ENCODE measurements around the gene DLG2. TPM values are rescaled to one million over a fixed set of nuclear protein-coding genes. Genes with fewer than 3 reads are reported as not detected.

DLG2 gene
- total RNA-seq, 1 experiment from 2014 or later: 0.86 TPM

- no peak for DNase-seq (ENCODE audit: low spot score)
These were observed 1396.7 kb downstream of the DLG2 start for GRCh38 chr11:84230402-84230801.

- no peak for DNase-seq (ENCODE audit: low spot score)
These were observed 1399.0 kb downstream of the DLG2 start for GRCh38 chr11:84227970-84228665.

DNA sequence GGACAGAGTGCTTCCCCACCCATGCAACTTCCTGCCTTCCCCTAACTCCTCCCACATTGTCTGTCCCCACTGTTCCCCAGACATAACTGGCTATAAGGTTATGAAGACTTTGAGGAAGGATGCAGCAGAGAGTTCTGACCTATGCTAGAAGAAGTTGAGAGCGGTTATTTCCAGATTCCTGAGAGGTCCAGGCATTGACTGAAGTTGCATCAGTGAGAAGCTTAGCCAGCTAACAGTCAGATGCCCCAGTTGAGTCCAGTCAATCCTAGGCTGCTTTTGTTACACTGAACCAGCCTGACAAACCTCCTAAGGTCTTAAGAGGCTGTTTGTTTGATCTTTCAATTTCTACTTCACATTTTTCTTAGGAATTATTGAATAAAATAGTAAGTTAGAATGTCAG, 1403.1 kb downstream of the DLG2 start:
- no peak for DNase-seq (ENCODE audit: low spot score)

DNA sequence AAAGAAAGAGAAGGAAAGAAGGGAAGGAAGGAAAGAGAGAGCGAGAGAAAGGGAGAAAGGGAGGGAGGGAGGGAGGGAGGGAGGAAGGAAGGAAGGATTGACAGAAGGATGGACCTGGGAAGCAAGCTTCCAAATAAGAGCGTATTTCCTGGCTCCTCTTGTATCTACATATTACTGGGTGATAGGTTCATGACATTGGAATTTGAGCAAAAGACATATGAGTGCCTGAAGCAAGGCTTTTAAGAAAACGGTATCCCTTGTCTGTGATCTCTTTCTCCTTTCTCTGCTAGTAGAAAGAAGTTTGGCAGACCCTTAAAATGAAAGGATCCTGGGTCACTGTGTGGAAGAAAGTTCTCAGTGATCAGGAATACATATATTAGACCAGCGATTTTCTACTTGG, 1408.8 kb downstream of the DLG2 start:
- no peak for DNase-seq (ENCODE audit: low spot score)

DNA sequence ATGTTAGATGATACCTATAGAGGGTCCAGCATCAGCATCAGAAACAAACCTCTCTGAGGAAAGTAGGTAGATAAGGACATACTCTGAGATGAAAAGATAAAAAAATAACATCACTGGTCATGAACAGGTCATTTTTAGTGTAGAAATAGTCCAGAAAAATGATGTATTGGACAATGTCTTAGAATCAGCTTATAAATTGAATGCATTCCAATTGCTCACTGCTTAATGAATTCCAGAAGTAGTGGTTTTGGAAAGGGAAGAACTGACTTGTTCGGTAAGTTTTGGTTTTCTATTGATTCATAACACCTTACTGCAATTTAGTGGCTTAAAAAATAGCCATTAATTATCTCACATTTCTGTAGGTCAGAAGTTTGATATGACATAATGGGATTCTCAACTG, 1411.5 kb downstream of the DLG2 start:
- DNase-seq (ENCODE audit: low spot score): no peak

DNA sequence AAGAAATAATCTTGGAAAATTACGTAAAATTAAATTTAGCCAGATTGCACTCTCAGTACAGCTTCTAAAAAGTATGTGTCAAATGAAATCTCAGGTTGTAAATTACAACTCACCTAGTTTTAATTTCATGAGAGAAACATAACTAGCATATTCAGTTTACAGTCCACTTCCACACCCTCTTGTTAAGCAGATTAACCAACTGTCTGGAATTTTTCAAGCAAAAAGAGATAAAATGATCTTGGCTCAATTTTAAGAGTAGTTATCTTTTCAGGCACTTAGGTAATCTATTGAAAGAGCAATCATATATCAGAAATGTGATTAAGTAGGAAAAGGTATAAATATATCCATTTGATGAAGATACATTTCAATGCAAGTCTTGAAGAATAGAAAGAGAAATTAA, 1412.6 kb downstream of the DLG2 start:
- DNase-seq (ENCODE audit: low spot score): no peak

DNA sequence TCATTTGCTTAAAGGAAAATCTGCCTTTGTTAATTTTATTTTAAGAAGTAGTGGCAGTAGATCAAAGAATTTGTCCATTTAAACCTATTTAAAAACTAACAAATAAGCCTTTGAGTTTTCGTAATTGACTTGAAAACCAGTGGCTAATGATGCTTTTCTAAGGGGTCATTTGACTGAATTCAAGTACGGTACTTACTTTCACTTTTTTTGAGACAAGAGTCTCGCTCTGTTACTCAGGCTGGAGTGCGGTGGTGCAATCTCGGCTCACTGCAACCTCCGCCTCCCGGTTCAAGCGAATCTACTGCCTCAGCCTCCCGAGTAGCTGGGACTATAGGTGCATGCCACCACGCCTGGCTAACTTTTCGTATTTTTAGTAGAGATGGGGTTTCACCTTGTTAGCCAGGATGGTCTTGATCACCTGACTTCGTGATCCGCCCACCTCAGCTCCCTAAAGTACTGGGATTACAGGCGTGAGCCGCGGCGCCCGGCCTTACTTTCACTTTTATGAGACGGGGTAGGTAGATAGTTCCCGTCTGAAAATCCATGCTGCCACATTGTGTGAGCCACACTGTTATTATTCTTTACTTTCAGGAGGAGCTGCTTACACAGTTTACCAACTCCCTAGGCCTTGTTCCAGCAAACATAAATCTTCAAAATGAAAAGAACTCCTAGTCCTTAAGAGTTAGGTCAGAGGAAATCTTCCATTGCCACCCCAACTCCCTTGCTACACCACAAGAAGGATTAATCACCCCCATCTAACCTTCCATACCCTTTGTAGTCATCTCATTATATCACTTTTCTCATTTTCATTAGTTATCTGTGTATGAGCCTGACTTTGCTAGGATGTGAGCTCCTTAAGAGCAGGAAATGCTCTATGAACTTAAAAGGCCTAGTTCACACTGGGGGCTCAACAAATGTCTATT, 1414.4 kb downstream of the DLG2 start:
- DNase-seq (ENCODE audit: low spot score): no peak

DNA sequence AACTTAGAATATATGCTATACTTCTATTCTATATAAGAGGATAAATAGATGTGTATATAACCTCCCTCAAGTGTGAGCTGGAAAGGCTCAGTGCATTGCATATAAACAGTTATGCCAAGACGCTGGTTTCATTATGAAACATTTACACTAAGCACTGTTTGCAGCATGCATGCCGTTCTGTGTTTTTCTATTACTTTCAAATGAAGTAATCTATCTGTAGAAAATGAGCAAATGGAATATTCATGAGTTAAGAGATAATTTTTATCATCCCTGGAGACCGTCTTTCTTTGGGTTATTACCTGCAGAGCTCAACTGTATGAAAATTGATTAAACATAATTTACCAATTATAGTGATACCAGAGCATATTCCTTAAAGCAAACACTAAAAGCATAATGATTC, 1415.2 kb downstream of the DLG2 start:
- no peak for DNase-seq (ENCODE audit: low spot score)

DNA sequence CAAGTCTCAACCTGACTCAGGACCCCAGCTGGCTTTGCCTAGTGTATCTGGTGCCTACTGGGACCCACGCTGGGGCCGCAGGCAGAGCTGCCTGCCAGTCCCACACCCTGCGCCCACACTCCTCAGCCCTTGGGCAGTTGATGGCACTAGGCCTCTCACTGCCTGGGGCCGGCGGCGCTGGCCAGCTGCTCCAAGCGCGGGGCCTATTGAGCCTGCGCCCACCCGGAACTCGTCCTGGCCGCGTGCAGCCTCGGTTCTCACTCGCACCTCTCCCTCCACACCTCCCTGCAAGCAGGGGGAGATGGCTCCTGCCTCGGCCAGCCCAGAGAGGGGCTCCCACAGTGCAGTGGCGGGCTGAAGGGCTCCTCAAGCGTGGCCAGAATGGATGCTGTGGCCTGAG, 1432.4 kb downstream of the DLG2 start:
- no peak for DNase-seq (ENCODE audit: low spot score)

- DNase-seq (ENCODE audit: low spot score): no peak
These were observed 1433.4 kb downstream of the DLG2 start for GRCh38 chr11:84193706-84194105.

DNA sequence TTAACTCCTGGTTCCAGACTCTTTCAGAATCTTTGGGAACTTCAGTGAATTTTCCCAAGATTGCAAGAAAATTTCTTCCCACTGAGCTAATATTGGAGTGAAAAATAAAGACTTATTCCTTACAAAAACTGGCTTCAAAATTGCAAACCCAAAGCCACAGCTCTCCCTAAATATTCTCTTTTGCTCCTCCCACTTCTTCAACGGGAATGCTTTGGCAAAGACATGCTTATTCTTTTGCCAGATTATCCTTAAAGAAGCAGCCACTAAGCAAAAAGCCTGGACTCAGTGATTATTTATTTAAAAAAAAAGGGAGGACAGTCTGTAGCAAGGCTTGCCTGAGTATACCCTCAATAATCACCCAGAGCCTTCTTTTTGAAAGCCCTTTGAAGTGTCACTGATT, 1438.6 kb downstream of the DLG2 start:
- DNase-seq (ENCODE audit: low spot score): no peak

- DNase-seq (ENCODE audit: low spot score): no peak
These were observed 1454.1 kb downstream of the DLG2 start for GRCh38 chr11:84173078-84173477.

DNA sequence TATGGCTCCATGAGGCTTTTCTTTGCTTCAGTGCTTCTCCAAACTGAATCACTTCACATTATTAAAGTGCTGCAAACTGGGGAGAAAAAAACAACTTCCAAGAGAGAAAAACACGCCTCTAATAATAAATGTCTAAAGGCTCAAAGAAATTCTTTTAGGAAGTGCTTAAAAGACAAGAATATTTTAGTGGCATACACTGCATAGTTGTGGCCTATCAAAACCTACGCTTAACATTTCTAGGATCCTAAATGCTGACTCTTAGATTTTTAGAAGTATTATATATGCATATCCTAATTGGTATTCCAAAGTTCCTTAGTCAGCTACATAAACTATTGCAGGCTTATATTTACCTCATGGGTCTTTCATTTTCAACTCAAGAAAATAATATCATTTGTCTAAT, 1462.0 kb downstream of the DLG2 start:
- DNase-seq (ENCODE audit: low spot score): no peak

GRCh38 chr11:84164728-84165127, 1462.4 kb downstream of the DLG2 start:
- DNase-seq (ENCODE audit: low spot score): no peak

- no peak for DNase-seq (ENCODE audit: low spot score)
These were observed 1464.0 kb downstream of the DLG2 start for GRCh38 chr11:84163116-84163515.

- no peak for DNase-seq (ENCODE audit: low spot score)
These were observed 1469.5 kb downstream of the DLG2 start for GRCh38 chr11:84157639-84158038.

- DNase-seq (ENCODE audit: low spot score): no peak
These were observed 1480.3 kb downstream of the DLG2 start for GRCh38 chr11:84146826-84147225.

GRCh38 chr11:84145616-84146185, 1481.4 kb downstream of the DLG2 start:
- no peak for DNase-seq (ENCODE audit: low spot score)

DNA sequence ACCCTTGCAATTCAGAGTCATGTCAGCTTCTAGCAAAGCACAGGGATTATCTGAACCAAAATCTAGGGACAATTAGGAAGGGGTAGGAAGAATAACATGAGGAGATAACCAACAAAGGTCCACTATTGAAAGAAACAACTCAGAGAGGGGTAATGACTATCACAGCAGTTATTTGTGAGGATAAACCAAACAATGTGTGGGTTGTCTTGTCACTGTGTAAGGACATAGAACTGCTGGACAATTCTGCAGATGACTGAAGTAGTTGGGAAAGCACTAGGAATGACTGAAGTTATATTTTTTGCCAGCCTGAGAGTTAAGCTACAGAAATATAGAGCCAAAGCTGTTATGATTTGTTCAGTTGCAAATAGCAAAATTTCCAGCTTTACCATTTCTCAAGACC, 1482.6 kb downstream of the DLG2 start:
- no peak for DNase-seq (ENCODE audit: low spot score)

GRCh38 chr11:84142411-84142810, 1484.7 kb downstream of the DLG2 start:
- DNase-seq (ENCODE audit: low spot score): no peak

DNA sequence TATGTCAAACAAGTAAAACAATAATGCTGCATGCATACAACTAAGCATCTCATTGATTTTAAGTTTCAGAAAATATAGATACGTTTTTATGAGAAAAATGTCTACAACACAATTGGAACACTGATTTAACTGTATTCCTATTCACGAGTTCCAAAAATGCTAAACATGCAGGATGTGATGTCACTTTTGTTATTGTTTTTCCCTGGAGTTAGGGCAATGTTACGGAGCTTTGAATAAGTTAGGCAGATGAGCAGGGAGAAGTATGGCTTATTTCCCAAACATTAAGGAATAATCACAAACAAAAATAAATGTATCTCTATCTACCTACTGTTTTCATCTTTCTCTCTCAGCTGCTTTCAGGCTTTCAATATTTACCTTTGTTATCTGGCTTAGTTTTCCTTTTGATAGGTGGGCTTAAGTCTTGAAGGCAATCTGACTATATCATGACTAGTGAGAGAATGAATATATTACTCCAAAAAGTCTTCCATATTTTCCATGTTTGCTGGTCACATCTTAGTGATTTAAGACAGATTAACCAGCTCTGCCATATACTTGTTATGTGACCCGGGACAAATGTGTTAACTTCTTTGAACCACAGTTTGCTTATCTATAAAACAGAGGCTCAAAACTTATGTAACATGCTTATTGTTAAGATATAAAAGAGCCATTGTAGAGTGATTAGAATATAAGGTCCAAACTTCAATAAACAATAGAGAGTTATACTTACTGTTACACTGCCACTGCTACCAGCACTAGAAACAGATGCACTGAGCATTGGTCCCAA, 1486.6 kb downstream of the DLG2 start:
- no peak for DNase-seq (ENCODE audit: low spot score)

GRCh38 chr11:84137960-84138359, 1489.2 kb downstream of the DLG2 start:
- DNase-seq (ENCODE audit: low spot score): no peak
